K562 (cell line): ENCODE measurements around the gene UNC45A. TPM values are rescaled to one million over a fixed set of nuclear protein-coding genes. Genes with fewer than 3 reads are reported as not detected.

Source experiments
- ATAC-seq: fragments of 200-7000 bp; cut with Tn5 transposase; 3 replicates; pipeline ENCODE4 v1.9.1; 2020; ENCODE audit warnings: moderate library complexity
- BruUV-seq: library from RNA; stranded (reverse); fragments of 400-500 nt; replicated peaks from 2 replicates; lab custom pipeline; 2021; lab: Mats Ljungman, UMichigan
- CTCF ChIA-PET: fragments of 300-600 bp; formaldehyde crosslinking; extraction: SDS; loops from one replicate; lab custom pipeline; 2021; ENCODE audit warnings: low intra/inter-chr PET ratio; lab: Yijun Ruan, JAX
- POLR2A ChIA-PET: fragments of 300-600, 350-650 bp; sonication (Branson Sonifier 250); formaldehyde crosslinking; extraction: SDS; loops from one replicate; lab custom pipeline; 2021; ENCODE audit warnings: antibody characterized with exemption, inconsistent platforms; lab: Yijun Ruan, JAX
- DNase-seq, 4 experiments: peaks; one replicate each; pipeline versions ENCODE4 v3.0.0 to v3.0.0-alpha.2; 2011 to 2018; ENCODE audit warnings: low spot score in 3 of 4, mixed read lengths in 3 of 4; ENCODE audit errors: extremely low read depth in 1 of 4
- FAIRE-seq: peaks from 2 replicates; lab custom pipeline; 2011; peaks lifted over from hg19 to GRCh38; lab: Jason Lieb, UNC
- H2AFZ ChIP-seq: 2 replicates; pipeline ENCODE4 v1.6.0; 2011; ENCODE audit warnings: low read depth, low read length, control low read depth, inconsistent platforms
- H3K27ac ChIP-seq: fragments of 200-600 bp; 3 replicates; pipeline ENCODE4 v1.8.0; 2011; ENCODE audit warnings: low read depth, mild to moderate bottlenecking, control low read depth, inconsistent platforms, low read length, moderate library complexity, mixed read lengths; ENCODE audit errors: extremely low read depth
- H3K27me3 ChIP-seq, 2 experiments: fragments of 300-600 bp in 1 of 2; 2 replicates in 1 of 2; 3 replicates in 1 of 2; pipeline versions ENCODE4 v1.6.0 to v1.8.0; 2011; ENCODE audit warnings: inconsistent platforms in 2 of 2, low read length in 2 of 2, mild to moderate bottlenecking in 1 of 2, mixed read lengths in 1 of 2, moderate library complexity in 1 of 2; ENCODE audit not compliant: control insufficient read depth in 2 of 2, insufficient read depth in 2 of 2
- H3K36me3 ChIP-seq: fragments of 300-600 bp; 3 replicates; pipeline ENCODE4 v1.8.0; 2011; ENCODE audit warnings: mild to moderate bottlenecking, low read length, inconsistent platforms; ENCODE audit not compliant: control insufficient read depth, insufficient read depth
- H3K4me1 ChIP-seq, 2 experiments: fragments of 200-600 bp in 1 of 2; replicated peaks in 1 of 2; 2 replicates in 1 of 2; 3 replicates in 1 of 2; pipeline versions ENCODE4 v1.5.1 to v1.8.0; 2011; ENCODE audit warnings: inconsistent platforms in 2 of 2, low read length in 2 of 2, mild to moderate bottlenecking in 1 of 2, mixed read lengths in 1 of 2, moderate library complexity in 1 of 2; ENCODE audit not compliant: control insufficient read depth in 2 of 2, insufficient read depth in 2 of 2
- H3K4me2 ChIP-seq: 2 replicates; pipeline ENCODE4 v1.6.1; 2011; ENCODE audit warnings: low read length, control low read depth, inconsistent platforms, mixed read lengths; ENCODE audit not compliant: insufficient read depth
- H3K4me3 ChIP-seq: fragments of 200-600 bp; sonication (generic), shearing (Covaris generic); 2 replicates; pipeline ENCODE4 v1.5.1; 2016; ENCODE audit warnings: control low read depth, inconsistent platforms
- H3K79me2 ChIP-seq: fragments of 200-600 bp; 3 replicates; pipeline ENCODE4 v1.8.0; 2011; ENCODE audit warnings: low read length, inconsistent platforms; ENCODE audit not compliant: control insufficient read depth, insufficient read depth
- H3K9ac ChIP-seq, 2 experiments: 2 replicates each; pipeline versions ENCODE4 v1.6.0 to v1.6.1; 2011; ENCODE audit warnings: low read depth in 2 of 2, low read length in 2 of 2, control low read depth in 1 of 2, inconsistent platforms in 1 of 2, mild to moderate bottlenecking in 1 of 2, mixed read lengths in 1 of 2; ENCODE audit not compliant: insufficient read depth in 1 of 2
- H3K9me1 ChIP-seq: one replicate; pipeline ENCODE4 v1.6.0; 2011; ENCODE audit warnings: inconsistent platforms, mild to moderate bottlenecking, low read length, moderate library complexity; ENCODE audit not compliant: control insufficient read depth, insufficient read depth
- H3K9me3 ChIP-seq: replicated peaks from 2 replicates; pipeline ENCODE4 v1.5.1; 2011; ENCODE audit warnings: low read depth, low read length, inconsistent platforms; ENCODE audit not compliant: control insufficient read depth, insufficient read depth
- H4K20me1 ChIP-seq: replicated peaks from 2 replicates; pipeline ENCODE4 v1.6.1; 2011; ENCODE audit warnings: low read length, inconsistent platforms, mixed read lengths; ENCODE audit not compliant: control insufficient read depth, insufficient read depth
- CEBPG ChIP-seq, 3 experiments: fragments of 200-800 bp in 1 of 3; sonication (Bioruptor generic) in 1 of 3; sonication (generic) in 1 of 3; formaldehyde crosslinking in 1 of 3; IDR thresholded peaks in 2 of 3; conservative IDR thresholded peaks in 1 of 3; 2 replicates each; pipeline versions ENCODE4 v1.6.1 to v1.8.0; 2016 to 2022; ENCODE audit warnings: missing compliant biosample characterization in 2 of 3, missing genetic modification characterization in 2 of 3, mild to moderate bottlenecking in 1 of 3, missing genetic modification reagents in 1 of 3
- CHD2 ChIP-seq: IDR thresholded peaks from 2 replicates; pipeline ENCODE4 v1.6.1; 2011; ENCODE audit warnings: low read depth, low read length
- FOXJ2 ChIP-seq: fragments of 200-800 bp; sonication (Bioruptor generic); IDR thresholded peaks from 2 replicates; pipeline ENCODE4 v1.6.1; 2016; ENCODE audit warnings: missing genetic modification characterization, missing compliant biosample characterization
- POLR2G ChIP-seq: fragments of 200-400 bp; formaldehyde crosslinking; IDR thresholded peaks from 2 replicates; pipeline ENCODE4 v1.6.1; 2017; ENCODE audit warnings: low read depth, mild to moderate bottlenecking, antibody characterized with exemption, low read length, moderate library complexity
- POU5F1 ChIP-seq: fragments of 150-350 bp; IDR thresholded peaks from 2 replicates; pipeline ENCODE4 v1.6.1; 2014; ENCODE audit warnings: borderline replicate concordance, low read length, low read depth, mild to moderate bottlenecking; ENCODE audit not compliant: partially characterized antibody
- WGBS: fragments of 100-300 bp; shearing (Covaris generic); methylation state at CpG from one replicate; pipeline ENCODE4 v1.1.6; 2016; ENCODE audit warnings: low coverage, mixed read lengths; ENCODE audit not compliant: insufficient coverage; ENCODE audit errors: missing lambda C conversion rate; 5-methylcytosine and 5-hydroxymethylcytosine counted together
- in situ Hi-C: fragments of 300-500 bp; cut with MboI; formaldehyde crosslinking; loops from 4 replicates; pipeline ENCODE4 v1.15.0; 2018; ENCODE audit warnings: inconsistent platforms, mixed read lengths
- intact Hi-C: fragments of 100-400 bp; cut with micrococcal nuclease; formaldehyde crosslinking; loops from 2 replicates; pipeline ENCODE4 v1.14.2; 2022
- polyA plus RNA-seq, 8 experiments: library from polyadenylated mRNA; depleted of rRNA in 4 of 8; stranded (reverse) in 5 of 8; unstranded in 3 of 8; fragments of >200 nt; fragmentation: Nextera tagmentation in 2 of 8; fragmentation: Illumina TruSeq in 1 of 8; extraction: Ambion mirVana in 2 of 8; extraction: Trizol in 1 of 8; gene quantifications; 2 replicates each; pipeline versions ENCODE4 v1.2.1 to v1.2.3, GENCODE V29; 2011 to 2014; ENCODE audit warnings: inconsistent platforms in 1 of 8, missing spikeins in 1 of 8
- total RNA-seq, 7 experiments: library from RNA; depleted of rRNA in 6 of 7; stranded (reverse); fragments of >200 nt in 6 of 7; fragmentation: Illumina TruSeq in 2 of 7; extraction: Trizol in 2 of 7; gene quantifications; 2 replicates each; pipeline versions ENCODE4 v1.2.1 to v1.2.3, GENCODE V29; 2011 to 2021; ENCODE audit warnings: low replicate concordance in 1 of 7

Gene UNC45A
- total and polyA plus RNA-seq, 9 of the 15 experiments (the other 6 are each of a cell fraction or from before 2014, with no cell fraction given), result 22.4 to 79.3 (median 43.7) TPM

- no TSS peak for BruUV-seq
- no peak overlapping the region for H3K9ac ChIP-seq
- no peak overlapping the region for H2AFZ ChIP-seq
- CTCF ChIA-PET, result no interaction called here
- TF ChIP-seq FOXJ2 (tag), result no peak
- TF ChIP-seq CHD2, result no peak
- TF ChIP-seq, all 486 proteins: peak for 0
- Histone ChIP-seq H3K9me3 (no peaks in the 10 kb centered on the region), H4K20me1 (0 out of 2 replicates have a peak, but pooled peaks cover 5% of the 10 kb centered on the region), H3K4me2 (no peak overlapping the region), H3K4me1 (peaks cover 13 to 29% of the 10 kb centered on the region in 2 experiments; a peak in 4 of 5 replicates), H3K4me3 (no peak overlapping the region), H3K79me2 (no peaks in the 10 kb centered on the region), H3K27ac (no peak overlapping the region), H3K36me3 (peaks cover 86% of the 10 kb centered on the region; the same call in 2 of the 3 replicates), H3K27me3 (no peaks in the 10 kb centered on the region), H3K9me1 (peaks cover 3% of the 10 kb centered on the region)
- WGBS, result 100% methylated on average over 7 of the region's 7 CpGs
- no peak for ATAC-seq
- no peak for DNase-seq
- POLR2A ChIA-PET, result interaction anchor here (1.1 to 3.0 kb wide), 4 partner anchors 9 to 10 kb away, joined by 3 to 20 read pairs (median 8); partner anchors contain the start of genes RCCD1 and UNC45A
- FAIRE-seq, result no peak
- intact Hi-C loops (loop anchor here (5.0 kb wide), 1 partner anchor 87 kb away; no protein-coding TSS in a partner anchor), in situ Hi-C loops (no loop called here)
Measured at GRCh38 chr15:90945091-90945490, 10.0 kb downstream of the UNC45A start.

GRCh38 chr15:90946538-90946937, 11.5 kb downstream of the UNC45A start:
- CTCF ChIA-PET, result no interaction called here
- Histone ChIP-seq H3K27me3 (no peaks in the 10 kb centered on the region), H3K36me3 (peaks cover 87% of the 10 kb centered on the region), H2AFZ (no peak overlapping the region), H3K4me3 (no peak overlapping the region), H3K4me1 (peaks cover 13 to 32% of the 10 kb centered on the region in 2 experiments; a peak in 4 of 5 replicates), H3K4me2 (no peak overlapping the region), H4K20me1 (0 out of 2 replicates have a peak, but pooled peaks cover 5% of the 10 kb centered on the region), H3K79me2 (no peaks in the 10 kb centered on the region), H3K27ac (no peak overlapping the region; the same call in 2 of the 3 replicates), H3K9me3 (no peaks in the 10 kb centered on the region), H3K9me1 (peaks cover 3% of the 10 kb centered on the region), H3K9ac (peak overlapping the region in 1 of 2 experiments; percentile 53; a peak in 1 of 4 replicates)
- ATAC-seq (no peak), DNase-seq (no peak), FAIRE-seq (no peak)
- TF ChIP-seq CEBPG (CRISPR knock-in tag; IDR thresholded peaks at IDR 0.05) (0 out of 2 replicates have a peak, but pooled peaks have one; percentile 3), CEBPG (tag; conservative IDR thresholded peaks at IDR 0.05 in 1 of 2, IDR thresholded peaks at IDR 0.05 in 1 of 2) (no peak), POLR2G (peak; percentile 34; the same call in 1 of the 2 replicates), POU5F1 (no peak)
- in situ Hi-C loops (no loop called here), intact Hi-C loops (loop anchor here (5.0 kb wide), 1 partner anchor 86 kb away; no protein-coding TSS in a partner anchor)
- POLR2A ChIA-PET, result interaction anchor here (1.0 to 3.0 kb wide), 4 partner anchors 11 to 75 kb away, joined by 3 to 20 read pairs (median 6); partner anchors contain the start of genes UNC45A and VPS33B
- WGBS, result 92% methylated on average over 16 of the region's 16 CpGs
- no TSS peak for BruUV-seq
